ENCODE results near the gene FAM89A.
"Not testable (repeated sequence)": the region's sequence is repeated elsewhere in the genome, so short reads cannot be mapped to it uniquely, and the experiment has no call there.

Gene FAM89A

GRCh38 chr1:231016966-231017365 is 23.1 kb downstream of the FAM89A start:
- no peak for TF ChIP-seq CTCF (IDR thresholded peaks at IDR 0.05; ENCODE audit: control insufficient read depth, insufficient read depth, low read depth, low read length, missing control alignments)
- no peak overlapping the region for H3K4me3 ChIP-seq (ENCODE audit: control insufficient read depth, low read depth, low read length)
- DNase-seq (ENCODE audit: low read depth) = no peak

- no peak for DNase-seq (ENCODE audit: low read depth)
- TF ChIP-seq CTCF (IDR thresholded peaks at IDR 0.05; ENCODE audit: control insufficient read depth, insufficient read depth, low read depth, low read length, missing control alignments) = no peak
- H3K4me3 ChIP-seq (ENCODE audit: control insufficient read depth, low read depth, low read length) = no peak overlapping the region
Measured at GRCh38 chr1:231016234-231016633, 23.8 kb downstream of the FAM89A start.

GRCh38 chr1:231013391-231014015 is 26.6 kb downstream of the FAM89A start:
- H3K4me3 ChIP-seq (ENCODE audit: control insufficient read depth, low read depth, low read length) = no peak overlapping the region
- DNase-seq (ENCODE audit: low read depth) = no peak
- TF ChIP-seq CTCF (IDR thresholded peaks at IDR 0.05; ENCODE audit: control insufficient read depth, insufficient read depth, low read depth, low read length, missing control alignments) = no peak

- no peak for TF ChIP-seq CTCF (IDR thresholded peaks at IDR 0.05; ENCODE audit: control insufficient read depth, insufficient read depth, low read depth, low read length, missing control alignments)
- no peak for DNase-seq (ENCODE audit: low read depth)
- no peak overlapping the region for H3K4me3 ChIP-seq (ENCODE audit: control insufficient read depth, low read depth, low read length)
Measured at GRCh38 chr1:231011963-231012362, 28.1 kb downstream of the FAM89A start.

- DNase-seq (ENCODE audit: low read depth) = no peak
- no peak for TF ChIP-seq CTCF (IDR thresholded peaks at IDR 0.05; ENCODE audit: control insufficient read depth, insufficient read depth, low read depth, low read length, missing control alignments)
- no peak overlapping the region for H3K4me3 ChIP-seq (ENCODE audit: control insufficient read depth, low read depth, low read length)
Measured at GRCh38 chr1:231011360-231011759, 28.7 kb downstream of the FAM89A start.

GRCh38 chr1:231007535-231007934 is 32.5 kb downstream of the FAM89A start:
- DNase-seq (ENCODE audit: low read depth) = not testable (repeated sequence)

GRCh38 chr1:231001892-231002291 is 38.2 kb downstream of the FAM89A start:
- no peak overlapping the region for H3K4me3 ChIP-seq (ENCODE audit: control insufficient read depth, low read depth, low read length)
- no peak for DNase-seq (ENCODE audit: low read depth)
- TF ChIP-seq CTCF (IDR thresholded peaks at IDR 0.05; ENCODE audit: control insufficient read depth, insufficient read depth, low read depth, low read length, missing control alignments) = no peak

More at GRCh38 chr1:231007535-231007934, 32.5 kb downstream of the FAM89A start:
- H3K4me3 ChIP-seq (ENCODE audit: control insufficient read depth, low read depth, low read length) = not testable (repeated sequence)

All from AG09309 (cell line).